Stimulated activated CD4-positive, alpha-beta T cell treated with anti-CD3 and anti-CD28 coated beads, Interleukin-12 subunit alpha, Interleukin-12 subunit beta, amount 100 ng/mL, for 4 hours (primary cell): ENCODE results near the gene KY.

Experiments
- DNase-seq: peaks from one replicate; pipeline ENCODE4 v3.0.0-alpha.2; 2020

The KY gene, protein sequence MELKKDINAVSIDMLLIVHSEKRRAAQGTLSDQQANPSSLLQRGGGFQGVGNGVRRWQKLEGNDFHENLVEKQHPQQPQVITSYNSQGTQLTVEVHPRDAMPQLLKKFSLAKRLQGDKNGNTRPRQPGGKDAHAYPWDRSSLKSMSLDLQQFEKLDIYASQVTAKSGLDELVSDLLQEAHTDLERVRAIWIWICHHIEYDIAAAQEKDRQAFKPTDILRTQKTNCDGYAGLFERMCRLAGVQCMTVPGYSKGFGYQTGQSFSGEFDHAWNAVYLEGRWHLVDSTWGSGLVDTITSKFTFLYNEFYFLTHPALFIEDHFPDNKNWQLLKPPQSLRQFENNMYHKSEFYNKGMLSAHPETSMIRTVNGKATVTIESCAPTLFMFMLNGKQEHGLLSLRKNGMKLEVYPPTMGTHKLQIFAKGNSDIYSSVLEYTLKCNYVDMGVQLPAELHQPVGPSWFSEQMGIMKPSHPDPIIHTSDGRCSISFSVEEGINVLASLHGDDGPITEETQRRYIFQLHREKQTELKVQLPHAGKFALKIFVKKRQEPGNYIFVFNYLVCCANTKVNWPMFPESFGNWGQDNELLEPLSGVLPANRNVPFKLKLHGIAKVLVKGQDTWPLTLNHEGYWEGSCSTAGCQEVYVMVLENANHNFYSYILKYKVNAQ

DNA sequence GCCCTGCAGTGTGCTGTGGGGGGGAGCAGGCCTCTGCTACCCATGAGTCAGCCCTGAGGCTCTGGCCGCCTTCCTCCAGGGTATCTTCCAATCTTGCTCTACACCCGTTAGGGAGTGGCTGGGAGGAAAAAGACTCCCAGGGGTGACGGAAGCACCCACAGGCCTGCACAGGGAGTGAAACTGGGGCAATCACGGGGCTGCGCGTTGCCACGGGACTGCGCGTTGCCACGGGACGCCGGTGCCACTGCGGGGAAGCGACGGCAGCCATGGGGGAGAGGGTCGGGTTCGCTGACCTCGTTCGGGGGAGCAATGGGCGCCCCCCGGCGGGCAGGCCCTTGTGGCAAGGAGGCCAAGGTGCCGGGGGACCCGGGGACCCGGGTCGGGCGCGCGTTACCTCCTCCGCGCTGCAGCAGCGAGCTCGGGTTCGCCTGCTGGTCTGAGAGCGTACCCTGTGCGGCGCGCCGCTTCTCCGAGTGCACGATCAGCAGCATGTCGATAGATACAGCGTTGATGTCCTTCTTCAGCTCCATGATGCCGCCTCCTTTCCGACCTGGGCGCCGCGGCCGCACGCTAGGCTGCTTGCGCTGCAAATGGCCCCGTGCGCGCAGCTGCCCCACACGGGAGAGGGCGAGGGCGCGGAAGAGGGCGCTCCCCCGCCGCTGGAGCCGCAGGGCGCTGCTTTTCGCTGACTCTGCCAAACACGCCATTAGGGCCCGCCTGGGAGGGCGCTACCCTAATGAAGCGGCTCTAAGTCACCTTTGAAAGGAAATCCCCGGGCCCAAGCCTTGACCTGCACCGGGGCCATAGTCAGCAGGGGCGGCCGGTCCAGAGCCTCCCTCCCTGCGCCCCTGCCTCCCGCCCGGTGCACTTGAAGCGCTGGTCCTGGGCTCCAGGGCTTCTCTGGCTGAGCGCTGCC is at the start of gene KY:
Gene KY (minus strand): TSS at position 592 of the 916 bp plus-strand sequence. CDS start 62 bp downstream, at position 530.
- no peak for DNase-seq

DNA sequence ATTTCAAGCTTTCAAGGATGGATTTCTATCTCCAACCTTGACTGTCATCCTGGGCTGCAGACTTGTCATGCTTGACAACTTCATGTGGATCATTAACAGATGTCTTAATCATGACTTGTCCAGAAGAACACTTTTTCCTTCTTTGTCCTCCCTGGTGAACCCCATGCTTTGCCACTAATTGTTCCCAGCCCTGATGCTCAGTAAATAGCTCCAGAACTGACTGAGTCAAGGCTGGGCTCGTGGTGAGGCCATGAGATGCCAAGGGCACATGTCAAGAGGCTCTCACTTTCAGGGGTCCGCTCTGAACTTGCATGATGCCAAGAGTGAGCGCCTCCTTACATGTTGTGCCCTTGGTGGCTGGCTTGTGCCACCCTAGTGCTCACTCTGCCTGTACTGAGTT is 48.9 kb upstream of the KY start:
- DNase-seq: no peak

GRCh38 chr3:134699141-134699711 is 48.4 kb upstream of the KY start:
- DNase-seq: no peak

DNA sequence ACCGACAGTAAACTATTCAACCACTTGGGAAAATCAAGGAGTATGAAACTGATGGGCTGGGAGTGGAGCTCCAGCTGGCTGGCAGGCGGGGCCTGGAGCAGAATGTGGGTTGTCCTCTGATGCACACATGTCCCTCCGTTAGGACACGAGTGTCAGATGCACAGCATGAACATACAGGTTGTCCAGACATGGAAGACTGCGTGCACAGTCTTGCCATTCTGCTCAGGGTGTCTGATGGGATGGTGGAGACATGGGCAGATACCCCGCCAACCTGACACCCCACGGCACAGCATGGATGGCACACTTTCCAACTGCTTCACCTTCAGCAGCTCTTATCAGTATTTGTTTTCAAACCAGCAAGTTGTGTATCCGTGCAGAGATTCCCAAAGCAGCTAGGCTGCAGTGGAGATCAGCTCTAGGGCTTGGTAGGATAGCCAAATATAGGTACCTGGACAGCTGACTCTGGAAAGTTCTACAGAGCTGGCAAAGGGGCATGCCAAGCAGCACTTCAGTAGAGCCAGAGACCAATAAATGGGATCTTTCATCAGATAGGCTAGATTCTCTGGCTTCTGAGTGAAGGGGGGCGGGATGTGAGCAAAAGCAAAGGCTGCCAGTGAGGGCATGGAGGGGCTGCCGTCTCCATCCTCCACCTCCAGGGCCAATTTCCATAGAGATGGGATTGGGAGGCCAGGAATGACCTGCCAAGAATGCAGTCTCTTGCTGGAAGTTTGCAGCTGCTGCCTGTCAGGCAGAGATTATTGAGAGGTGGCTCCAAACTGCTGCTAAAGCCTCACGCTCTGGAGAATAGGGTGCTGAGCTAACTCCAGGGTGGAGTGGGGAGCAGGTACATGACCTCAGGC is 47.2 kb upstream of the KY start:
- DNase-seq: no peak

GRCh38 chr3:134696155-134696554 is 45.3 kb upstream of the KY start:
- no peak for DNase-seq

- no peak for DNase-seq
Measured at GRCh38 chr3:134694946-134695543, 44.2 kb upstream of the KY start.

DNA sequence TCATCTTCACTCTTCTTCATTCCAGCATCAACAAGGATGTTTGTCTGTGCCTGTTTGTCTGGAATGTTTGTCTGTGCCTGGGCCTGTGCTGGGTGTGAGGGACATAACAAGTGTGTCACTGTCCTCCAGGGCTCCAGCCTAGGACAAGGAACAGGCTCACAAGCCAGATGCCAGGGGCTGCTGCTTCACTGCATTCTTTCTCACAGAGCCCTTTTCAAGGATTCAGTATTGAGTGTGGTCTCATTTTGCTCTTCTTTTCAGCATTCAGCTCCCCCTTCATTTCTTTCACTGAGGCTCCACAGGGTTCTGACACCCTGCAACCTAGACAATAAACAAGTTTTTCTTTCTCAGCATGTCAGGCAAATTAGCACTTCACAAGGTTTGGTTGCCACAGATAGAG is 43.6 kb upstream of the KY start:
- no peak for DNase-seq

DNA sequence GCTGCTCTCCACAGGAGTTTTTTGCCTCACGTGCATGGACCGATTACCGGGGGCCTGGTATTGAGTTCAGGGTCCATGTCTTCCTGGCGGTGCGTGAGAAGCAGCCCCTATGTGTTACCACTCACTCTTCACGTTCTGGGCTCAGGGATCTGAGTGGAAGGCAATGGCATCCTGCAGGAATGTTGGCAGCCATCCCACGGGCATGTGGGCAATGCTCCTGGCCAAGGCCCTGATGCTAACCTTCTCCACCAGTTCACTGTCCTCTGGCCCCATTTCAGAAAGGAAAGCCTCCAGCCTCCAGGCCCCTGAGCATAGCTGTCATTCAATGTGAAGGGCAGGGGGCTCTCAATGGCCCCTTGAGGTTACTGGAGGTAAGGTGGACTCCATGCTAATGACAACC is 43.0 kb upstream of the KY start:
- no peak for DNase-seq

DNA sequence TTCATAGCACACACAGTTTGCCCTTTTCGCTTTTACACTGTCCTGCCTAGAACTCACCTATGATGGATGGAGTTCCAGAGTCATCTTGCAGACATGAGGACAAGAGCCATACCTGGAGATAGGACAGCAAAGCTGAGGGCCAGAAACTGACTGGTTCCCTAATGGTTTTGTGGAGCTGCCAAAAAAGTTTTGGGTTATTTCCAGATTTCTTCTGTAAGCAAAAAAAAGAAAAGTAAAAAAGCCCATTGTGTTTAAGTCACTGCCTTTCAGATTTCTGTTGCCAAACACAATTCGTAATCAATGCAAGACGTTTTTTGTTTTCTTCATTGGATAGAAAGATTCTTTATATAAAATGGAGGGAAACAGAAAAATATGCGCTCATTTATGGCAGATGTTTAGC is 42.4 kb upstream of the KY start:
- DNase-seq: no peak

GRCh38 chr3:134690226-134690625 is 39.4 kb upstream of the KY start:
- DNase-seq: no peak

DNA sequence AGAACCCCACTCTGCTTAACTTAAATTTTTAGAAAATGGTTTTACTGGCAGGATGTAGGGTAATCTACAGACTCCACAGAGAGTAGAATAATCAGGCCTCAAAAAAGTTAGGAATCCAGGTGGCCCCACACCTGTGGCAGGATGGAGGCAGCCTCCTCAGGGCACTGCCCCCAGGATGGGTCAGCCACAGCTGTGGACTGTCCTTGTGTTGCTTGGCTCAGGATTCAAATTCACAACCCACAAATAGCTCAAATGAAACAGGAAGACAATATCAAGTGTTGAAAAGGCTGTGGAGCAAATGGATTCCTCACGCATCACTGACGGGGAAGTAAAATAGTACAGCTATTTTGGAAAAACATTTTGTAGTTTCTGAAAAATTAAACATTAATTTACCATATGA is 36.8 kb upstream of the KY start:
- no peak for DNase-seq

DNA sequence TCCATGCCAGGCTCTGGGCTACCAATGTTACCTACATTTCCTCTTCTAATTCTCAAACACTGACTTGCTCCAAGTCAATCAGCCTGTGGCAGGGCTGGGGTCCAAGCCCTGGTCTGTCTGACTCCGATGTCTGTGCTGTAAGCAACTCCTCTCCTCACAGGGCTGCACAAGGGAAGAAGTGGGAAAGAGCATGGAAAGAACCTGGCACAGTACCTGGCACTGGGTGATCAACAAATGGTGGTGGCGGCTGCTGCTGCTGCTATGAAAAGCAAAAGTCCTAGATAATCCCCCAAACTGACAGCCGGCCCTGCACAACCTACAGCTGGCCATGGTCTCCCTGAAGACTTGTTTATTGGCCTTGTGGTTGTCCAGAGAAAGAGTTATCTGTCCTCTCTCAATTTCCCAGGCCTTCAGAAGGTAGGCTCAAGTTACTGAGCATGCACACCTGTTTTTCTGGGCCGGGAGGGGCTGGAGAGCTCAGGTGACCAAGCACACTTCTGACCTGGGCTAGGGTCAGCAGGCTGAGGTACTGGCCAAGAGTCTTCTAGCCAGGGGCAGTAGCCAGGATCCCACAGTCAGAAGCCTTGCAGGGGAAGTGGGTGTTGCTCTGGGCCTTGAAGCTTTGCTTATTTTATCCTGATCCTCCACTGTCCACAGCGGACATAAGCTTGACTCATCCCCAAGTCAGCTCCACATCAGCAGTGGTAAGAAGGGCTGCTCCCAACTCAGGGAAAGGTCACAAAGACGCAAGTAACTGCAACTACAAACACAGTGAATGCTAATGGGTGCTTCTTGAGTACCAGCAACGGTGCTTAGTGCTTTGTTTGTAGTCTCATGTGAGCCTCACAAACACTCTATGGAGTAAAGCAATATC is 35.3 kb upstream of the KY start:
- no peak for DNase-seq

DNA sequence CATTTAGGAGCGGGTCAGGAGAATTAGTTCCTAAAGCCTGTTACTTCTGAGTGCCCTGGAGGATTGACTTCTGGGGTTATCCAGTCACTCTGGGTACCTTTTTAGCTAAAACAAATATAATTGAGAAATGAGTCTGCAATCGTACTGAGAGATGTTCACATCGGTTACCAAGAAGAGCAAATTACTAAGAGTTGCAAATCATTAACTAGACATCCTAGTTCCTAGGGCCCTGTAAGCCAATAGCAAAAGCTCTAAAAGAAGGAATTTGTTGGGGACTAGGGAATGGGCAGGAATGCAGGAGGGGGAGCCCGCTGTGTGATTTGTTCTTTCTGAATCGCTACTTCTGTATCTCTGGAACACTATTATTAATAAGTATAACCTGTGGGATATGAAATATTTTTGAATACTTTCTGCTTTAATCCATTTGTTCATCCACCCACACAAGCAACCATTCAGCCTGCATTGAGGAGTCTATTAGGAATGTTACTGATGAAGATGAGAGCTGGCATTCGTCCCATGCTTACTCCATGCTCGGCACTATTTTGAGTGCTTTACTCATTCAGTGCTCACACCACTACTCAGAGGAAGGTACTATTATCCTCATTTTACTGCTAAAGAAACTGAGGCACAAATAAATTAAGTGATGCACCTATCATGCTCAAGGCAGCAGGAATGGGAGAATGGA is 31.5 kb upstream of the KY start:
- no peak for DNase-seq

DNA sequence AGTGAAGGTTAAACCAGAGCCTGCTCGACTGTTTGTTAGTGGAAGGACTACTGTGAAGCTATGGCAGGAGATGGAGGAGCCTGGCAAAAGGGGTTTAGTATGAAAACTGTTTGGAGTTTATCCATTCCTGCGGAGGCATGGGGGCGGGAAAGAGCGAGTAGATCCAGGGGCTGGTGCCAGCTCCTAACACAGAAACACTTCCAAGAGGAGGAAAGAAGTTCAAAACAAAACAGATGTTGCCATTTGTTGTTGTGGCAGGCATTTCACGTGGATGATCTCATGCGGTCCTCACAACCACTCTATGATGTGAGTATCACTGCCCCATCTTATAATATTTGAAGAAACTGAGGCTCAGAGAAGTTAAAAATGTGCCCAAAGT is 30.7 kb upstream of the KY start:
- DNase-seq: no peak

- no peak for DNase-seq
Measured at GRCh38 chr3:134680796-134681521, 30.1 kb upstream of the KY start.

GRCh38 chr3:134677987-134678308 is 27.1 kb upstream of the KY start:
- DNase-seq: no peak

GRCh38 chr3:134677196-134677986 is 26.6 kb upstream of the KY start:
- DNase-seq: no peak

GRCh38 chr3:134675726-134676256 is 25.0 kb upstream of the KY start:
- DNase-seq: no peak
